Measurements from ENCODE around the gene STAMBP.
"Not testable (repeated sequence)": the region's sequence is repeated elsewhere in the genome, so short reads cannot be mapped to it uniquely, and the experiment has no call there.

The STAMBP gene

DNA sequence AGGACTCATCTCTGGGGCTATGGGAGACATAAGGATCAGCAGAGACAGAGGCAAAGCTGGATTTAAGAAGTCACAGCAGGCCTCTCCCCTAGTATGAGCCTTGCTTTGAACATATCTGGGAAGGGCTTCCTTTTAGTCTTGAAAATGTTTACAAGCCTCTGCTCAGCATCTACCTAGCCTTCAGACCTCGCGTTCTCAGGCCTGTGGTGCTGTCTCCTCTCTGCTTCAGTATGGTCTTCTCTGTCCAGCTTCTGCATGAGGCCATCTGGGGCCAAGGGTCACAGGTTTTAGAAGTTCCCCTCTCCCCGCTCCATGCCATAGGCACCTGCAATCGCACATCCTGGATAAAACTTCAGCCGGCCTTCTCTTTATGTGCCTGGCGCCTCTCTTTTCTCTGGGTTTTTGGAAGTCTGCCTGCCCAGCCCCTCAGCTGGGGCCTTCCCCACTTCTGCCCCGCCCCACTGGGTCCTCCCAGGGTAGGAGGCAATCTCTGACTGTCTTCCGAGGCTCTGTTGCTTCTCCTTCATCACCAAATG lies 71.1 kb downstream of the STAMBP start:
- Histone ChIP-seq H3K27ac (no peak overlapping the region), H3K4me3 (no peak overlapping the region)

- Histone ChIP-seq H3K4me3 (no peak overlapping the region), H3K27ac (no peak overlapping the region)
Measured at GRCh38 chr2:73901143-73901542, 72.4 kb downstream of the STAMBP start.

GRCh38 chr2:73902284-73902683 lies 73.5 kb downstream of the STAMBP start:
- Histone ChIP-seq H3K27ac (no peak overlapping the region), H3K4me3 (no peak overlapping the region)

DNA sequence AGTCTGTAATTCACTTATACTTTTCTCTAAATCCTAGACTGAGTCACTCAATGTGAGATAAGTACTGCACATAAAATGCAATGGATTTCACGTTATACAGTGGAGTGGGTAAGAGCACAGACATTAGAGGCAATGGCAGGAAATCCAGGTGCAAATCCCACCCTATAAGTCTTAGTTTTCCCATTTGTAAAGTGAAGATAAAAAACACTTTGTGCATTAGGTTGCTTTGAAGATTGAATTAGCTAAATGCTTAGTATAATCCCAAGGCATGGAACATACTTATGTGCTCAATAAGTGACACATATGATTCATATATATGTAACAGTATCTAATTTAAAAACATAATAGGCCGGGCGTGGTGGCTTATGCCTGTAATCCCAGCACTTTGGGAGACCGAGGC lies 74.6 kb downstream of the STAMBP start:
- H3K4me3 ChIP-seq, result no peak overlapping the region
- H3K27ac ChIP-seq, result no peak overlapping the region

DNA sequence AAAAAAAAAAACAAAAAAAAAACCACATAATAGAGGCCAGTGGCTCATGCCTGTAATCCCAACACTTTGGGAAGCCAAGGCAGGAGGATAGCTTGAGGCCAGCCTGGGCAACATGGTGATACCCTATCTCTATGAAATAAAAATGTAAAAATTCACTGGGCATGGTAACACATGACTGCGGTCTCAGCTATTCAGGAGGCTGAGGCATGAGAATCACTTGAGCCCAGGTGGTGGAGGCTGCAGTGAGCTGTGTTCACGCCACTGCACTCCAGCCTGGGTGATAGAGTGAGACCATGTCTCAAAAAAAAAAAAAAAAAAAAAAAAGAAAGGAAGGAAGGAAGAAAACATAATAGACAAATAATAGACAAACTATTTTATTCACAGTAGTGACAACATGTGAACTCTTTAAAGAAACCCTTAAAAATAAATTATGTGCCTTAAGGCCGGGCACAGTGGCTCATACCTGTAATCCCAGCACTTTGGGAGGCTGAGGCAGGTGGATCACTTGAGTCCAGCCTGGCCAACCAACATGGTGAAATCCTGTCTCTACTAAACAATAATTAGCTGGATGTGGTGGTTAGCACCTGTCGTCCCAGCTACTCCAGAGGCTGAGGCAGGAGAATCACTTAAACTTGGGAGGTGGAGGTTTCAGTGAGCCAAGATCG lies 75.3 kb downstream of the STAMBP start:
- not testable (repeated sequence) for H3K4me3 ChIP-seq, H3K27ac ChIP-seq

DNA sequence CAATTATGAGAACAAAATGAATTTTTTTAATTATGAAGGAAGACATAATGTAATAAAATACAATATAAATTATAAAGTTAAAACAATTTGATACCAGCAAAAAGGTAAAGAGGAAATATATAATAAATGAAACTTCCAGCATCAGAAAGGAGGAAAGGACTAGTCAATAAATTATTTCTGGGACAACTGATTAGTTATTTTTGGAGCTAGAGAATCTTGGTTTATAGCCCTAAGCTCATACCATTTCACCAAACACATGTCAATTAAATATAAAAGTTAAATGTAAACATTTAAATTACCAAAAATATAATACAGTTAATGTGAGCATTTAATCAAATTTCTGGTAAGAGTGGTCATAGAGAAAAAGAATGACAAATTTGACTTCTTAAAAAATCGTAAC lies 76.2 kb downstream of the STAMBP start:
- H3K27ac ChIP-seq, result no peak overlapping the region
- H3K4me3 ChIP-seq, result no peak overlapping the region

GRCh38 chr2:73906847-73907505 lies 78.2 kb downstream of the STAMBP start:
- H3K4me3 ChIP-seq, result no peak overlapping the region
- H3K27ac ChIP-seq, result no peak overlapping the region

- Histone ChIP-seq H3K4me3 (no peak overlapping the region), H3K27ac (no peak overlapping the region)
Measured at GRCh38 chr2:73907840-73908452, 79.2 kb downstream of the STAMBP start.

DNA sequence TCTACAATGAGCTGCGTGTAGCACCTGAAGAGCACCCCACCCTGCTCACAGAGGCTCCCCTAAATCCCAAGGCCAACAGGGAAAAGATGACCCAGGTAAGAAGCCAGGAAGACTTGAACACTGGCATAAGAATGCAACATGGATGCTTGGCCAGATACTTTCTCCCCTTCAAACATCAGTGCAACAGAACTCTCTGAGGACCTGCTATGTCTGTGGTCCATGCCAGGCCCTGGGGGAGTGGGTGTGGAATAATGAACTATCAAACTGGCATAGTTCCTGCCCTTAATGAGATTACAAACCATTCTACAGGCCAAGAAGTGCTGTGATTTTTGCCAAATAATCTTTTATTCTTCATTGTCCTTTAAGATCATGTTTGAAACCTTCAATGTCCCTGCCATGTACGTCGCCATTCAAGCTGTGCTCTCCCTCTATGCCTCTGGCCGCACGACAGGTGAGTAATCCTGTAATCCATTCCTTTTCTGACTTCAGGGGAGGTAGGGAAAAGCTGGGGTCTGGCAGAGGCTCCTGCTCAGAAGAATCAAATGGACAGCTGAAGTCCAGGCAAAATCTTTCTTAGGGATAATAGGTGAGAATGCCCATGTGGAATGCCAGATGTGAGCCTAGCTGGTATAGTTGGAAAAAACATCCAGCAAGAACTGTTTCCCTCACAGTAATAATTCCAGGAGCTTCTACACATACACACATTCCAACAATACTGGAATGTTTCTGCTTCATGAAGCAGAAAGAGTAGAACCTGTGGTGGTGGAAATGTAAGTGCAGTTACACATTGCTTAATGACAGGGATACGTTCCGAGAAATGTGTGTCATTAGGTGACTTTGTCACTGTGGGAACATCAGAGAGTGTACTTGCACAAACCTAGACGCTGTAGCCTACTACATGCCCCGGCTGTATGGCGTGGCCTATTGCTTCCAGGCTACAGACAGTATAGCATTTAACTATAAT lies 80.2 kb downstream of the STAMBP start:
- Histone ChIP-seq H3K4me3 (no peak overlapping the region), H3K27ac (no peak overlapping the region)

GRCh38 chr2:73910873-73911547 lies 82.2 kb downstream of the STAMBP start:
- Histone ChIP-seq H3K27ac (no peak overlapping the region), H3K4me3 (no peak overlapping the region)

- no peak overlapping the region for H3K4me3 ChIP-seq
- no peak overlapping the region for H3K27ac ChIP-seq
Measured at GRCh38 chr2:73911548-73912208, 82.9 kb downstream of the STAMBP start.

DNA sequence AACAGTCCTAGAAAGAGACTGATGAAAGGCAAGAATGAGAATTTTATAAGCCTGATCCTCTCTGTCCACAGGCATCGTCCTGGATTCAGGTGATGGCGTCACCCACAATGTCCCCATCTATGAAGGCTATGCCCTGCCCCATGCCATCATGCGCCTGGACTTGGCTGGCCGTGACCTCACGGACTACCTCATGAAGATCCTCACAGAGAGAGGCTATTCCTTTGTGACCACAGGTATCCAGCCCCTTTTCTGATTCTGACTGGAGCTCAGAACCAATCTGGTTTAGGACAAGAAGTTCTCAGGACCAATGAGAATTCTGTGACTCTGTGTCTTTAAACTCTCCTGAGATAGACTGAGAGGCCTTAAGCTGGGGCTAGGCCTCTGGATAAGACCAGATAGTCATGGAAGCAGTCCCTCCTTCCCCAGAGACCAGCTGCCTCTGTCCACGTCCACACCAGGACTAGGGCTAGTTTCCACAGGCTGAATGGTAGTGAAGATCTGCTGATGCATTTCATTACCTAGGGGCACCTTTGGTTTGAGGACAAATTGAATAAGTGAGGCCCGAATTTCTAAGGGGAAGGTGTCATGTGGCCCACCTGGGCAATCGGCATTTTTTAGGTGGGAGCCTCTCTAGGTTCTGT lies 84.8 kb downstream of the STAMBP start:
- Histone ChIP-seq H3K27ac (no peak overlapping the region), H3K4me3 (no peak overlapping the region)

- Histone ChIP-seq H3K27ac (no peak overlapping the region), H3K4me3 (no peak overlapping the region)
Measured at GRCh38 chr2:73914667-73915066, 85.9 kb downstream of the STAMBP start.

DNA sequence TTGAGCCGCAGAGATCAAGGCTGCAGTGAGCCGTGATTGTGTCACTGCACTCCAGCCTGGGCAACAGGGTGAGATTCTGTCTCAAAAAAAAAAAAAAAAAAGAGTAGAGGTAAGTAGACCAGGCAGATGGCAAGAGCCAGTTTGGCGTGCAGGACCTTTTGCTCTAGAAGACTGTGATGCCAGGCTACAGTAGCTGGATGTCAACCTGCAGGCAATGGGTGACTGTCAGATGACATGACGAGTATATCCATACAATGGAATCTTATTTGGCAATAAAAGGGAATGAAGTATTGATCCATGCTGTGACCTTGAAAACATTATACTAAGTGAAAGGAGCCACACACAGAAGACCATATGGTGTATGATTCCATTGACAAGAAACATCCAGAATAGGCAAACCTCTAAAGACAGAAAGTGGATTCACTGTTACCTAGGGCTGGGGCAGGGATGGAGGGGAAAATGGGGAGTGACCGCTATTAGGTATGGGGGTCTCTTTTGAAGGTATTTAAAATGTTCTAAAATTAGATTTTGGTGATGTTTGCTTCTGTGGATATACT lies 86.8 kb downstream of the STAMBP start:
- no peak overlapping the region for H3K4me3 ChIP-seq
- H3K27ac ChIP-seq, result no peak overlapping the region

DNA sequence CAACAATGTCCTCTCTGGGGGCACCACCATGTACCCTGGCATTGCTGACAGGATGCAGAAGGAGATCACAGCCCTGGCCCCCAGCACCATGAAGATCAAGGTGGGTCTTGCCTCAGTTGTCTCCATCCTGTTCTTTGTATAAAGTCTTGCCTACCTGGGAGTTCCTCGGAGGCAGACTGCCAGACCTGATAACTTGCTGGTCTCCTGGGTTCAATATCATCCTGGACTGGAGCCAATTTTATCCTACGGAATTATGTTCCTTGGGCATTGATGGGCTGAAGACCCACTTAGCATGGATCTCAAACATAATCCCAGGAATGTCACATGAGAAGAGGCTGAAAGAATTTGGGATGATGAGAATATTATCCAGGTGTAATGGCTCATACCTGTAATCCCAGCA lies 87.9 kb downstream of the STAMBP start:
- H3K4me3 ChIP-seq, result no peak overlapping the region
- no peak overlapping the region for H3K27ac ChIP-seq

DNA sequence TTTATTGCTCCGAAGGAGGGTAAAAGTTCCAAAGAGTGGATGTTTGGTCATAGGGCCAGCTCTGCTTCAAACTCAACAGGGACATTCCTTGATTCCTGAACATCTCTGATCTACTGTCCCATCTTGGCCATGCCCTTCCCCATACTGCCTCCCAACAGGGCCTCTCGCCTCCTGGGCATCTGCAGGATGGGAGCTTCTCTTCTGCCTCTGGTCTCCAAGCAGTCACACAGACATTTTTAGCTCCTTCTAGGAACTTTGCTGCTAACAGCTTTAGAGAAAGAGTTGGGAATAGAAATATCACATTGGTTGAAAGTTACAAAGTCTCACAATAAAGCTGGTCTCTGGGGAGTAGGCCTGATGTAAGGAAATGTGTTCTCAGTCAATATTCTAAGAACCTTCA lies 88.5 kb downstream of the STAMBP start:
- H3K27ac ChIP-seq, result no peak overlapping the region
- no peak overlapping the region for H3K4me3 ChIP-seq

DNA sequence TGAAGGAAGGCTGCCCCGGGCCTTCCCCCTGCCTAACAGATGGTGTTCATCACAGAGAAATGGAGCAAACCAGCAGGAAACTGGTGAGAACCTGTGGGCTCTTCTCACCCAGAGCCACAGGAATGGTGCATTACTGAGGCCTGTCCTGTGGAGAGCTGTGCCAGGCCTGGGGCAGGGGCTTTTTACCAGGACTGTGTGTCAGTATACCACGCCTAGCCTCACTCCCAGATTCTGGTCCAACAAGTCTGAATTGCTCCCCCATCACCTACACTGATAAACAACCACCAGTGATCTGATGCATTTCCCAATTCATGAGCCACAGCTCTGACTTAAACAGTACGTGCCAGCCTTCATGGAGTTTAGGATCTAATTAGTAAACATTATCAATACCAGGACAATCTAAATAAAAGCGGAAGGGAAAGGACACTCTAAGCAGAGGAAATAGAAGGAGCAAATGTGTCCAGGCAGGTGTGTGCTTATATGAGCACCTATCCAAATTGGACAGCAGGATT lies 89.0 kb downstream of the STAMBP start:
- no peak overlapping the region for H3K4me3 ChIP-seq
- H3K27ac ChIP-seq, result peak overlapping the region in 1 of 21 experiments; percentile 33

DNA sequence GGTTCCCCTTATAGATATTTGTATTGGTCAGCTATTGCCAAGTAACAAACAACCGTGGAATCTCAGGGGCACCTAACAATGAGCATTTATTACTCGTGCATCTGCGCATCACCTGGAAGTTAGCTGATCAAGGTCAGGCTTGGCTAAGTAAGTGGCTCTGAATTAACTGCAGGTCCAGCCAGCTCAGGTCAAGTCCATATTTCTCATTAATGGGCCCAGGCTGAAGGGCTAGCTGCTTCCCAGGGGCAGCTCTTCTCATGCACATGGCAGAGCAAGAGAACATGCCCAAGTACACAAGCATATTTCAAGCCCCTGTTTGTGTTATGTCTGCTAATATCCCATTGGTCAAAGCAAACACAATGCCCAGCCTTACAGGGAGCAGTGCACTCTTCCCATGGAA lies 90.1 kb downstream of the STAMBP start:
- H3K27ac ChIP-seq, result no peak overlapping the region
- H3K4me3 ChIP-seq, result no peak overlapping the region
